GM18505 (cell line): ENCODE measurements around the gene MROH8.

ENCODE experiments used
- ATAC-seq: cut with Tn5 transposase; IDR thresholded peaks from one replicate; pipeline ENCODE4 v1.9.1; 2021; ENCODE audit not compliant: unreplicated experiment
- POLR2A ChIP-seq: IDR thresholded peaks from 4 replicates; pipeline ENCODE4 v1.6.1; 2011; ENCODE audit warnings: borderline replicate concordance; ENCODE audit not compliant: insufficient read depth, insufficient read length; ENCODE audit errors: extremely low read depth

The MROH8 gene

DNA sequence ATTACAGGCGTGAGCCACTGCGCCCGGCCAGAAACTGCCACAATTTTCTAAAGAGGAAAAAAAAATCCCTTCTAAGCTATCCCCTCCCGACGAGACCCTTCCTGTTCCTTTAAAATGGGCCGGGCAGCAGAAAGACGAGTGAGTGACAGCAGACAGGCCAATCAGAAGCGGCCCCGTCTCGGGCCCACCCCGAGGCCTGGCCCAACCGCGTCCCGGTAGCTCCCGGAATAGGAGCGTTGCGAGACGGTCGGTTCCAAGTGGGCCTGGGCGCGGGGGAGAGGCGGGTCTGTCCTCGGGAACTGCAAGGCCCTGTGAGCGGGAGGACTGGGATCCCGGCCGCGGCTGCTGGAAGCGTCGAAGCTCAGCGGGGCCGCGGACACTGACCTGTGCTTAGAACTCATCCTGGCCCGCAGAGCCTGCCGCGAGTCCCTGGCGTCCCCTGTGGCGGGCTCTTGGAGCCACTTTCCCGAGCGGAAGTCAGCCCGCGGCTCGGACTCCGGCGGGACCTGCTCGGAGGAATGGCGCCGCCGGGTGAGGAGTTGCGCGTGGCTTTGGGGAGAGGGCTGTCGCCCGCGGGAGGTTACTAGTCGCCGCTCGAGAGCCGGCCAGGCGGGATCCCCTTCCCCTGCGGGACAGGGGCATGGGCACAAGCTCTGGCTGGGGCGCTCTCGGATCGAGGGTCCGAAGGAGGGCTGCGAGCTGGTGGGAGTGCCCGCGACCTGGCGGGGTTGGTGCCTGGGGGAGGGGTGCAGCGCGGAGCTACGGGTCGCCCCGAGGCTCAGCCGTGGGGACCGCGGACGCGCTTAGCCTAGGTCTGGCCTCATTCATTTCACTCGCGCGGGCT lies at the start of gene MROH8, which contains the start of gene RPN2:
Gene MROH8 (minus strand): TSS at position 710 of the 844 bp plus-strand sequence.
Gene RPN2 (plus strand): TSS at position 492 of the 844 bp plus-strand sequence. CDS start 27 bp downstream, at position 519.
- peak; percentile 84 for ATAC-seq

DNA sequence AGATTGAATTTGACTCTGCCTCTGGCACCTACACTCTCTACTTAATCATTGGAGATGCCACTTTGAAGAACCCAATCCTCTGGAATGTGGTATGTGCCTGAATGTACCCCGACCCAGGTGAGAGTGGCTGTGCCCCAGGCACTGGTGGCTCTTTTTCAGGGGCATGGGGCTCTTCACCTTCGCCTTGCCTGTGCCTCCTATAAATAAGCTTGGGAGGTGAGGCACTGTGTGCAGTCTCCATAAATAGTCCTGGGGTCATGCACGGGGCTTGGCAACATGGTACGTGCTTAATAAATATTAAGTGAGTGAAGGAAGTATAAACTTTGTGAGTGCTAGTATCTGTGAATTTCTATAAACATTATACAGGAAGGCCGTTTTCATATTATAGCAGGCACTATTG lies 49.3 kb upstream of the MROH8 start:
- ATAC-seq = no peak
- TF ChIP-seq POLR2A = no peak

More for the DNA sequence above, at the start of gene MROH8, which contains the start of gene RPN2:
- TF ChIP-seq POLR2A = peak; percentile 88

DNA sequence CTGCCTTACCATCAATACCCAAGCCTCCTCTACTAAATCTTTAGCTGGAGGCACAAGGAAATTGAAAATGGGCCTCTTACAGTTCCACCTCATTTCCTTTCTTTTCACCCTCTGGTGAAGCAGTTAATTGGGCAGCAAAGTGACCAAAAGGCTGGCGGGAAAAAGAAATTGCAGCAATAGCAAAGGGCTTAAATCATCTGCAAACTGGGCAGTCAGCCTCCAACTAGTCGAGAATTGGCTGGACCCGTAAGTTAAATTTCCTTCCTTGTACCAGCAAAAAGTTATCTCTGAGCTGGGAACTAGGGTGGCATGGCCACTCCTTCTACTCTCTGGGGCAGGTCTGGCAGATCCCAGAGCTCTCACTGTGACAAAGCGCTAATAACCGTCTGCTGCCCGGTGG lies 48.7 kb upstream of the MROH8 start:
- no peak for ATAC-seq
- no peak for TF ChIP-seq POLR2A

DNA sequence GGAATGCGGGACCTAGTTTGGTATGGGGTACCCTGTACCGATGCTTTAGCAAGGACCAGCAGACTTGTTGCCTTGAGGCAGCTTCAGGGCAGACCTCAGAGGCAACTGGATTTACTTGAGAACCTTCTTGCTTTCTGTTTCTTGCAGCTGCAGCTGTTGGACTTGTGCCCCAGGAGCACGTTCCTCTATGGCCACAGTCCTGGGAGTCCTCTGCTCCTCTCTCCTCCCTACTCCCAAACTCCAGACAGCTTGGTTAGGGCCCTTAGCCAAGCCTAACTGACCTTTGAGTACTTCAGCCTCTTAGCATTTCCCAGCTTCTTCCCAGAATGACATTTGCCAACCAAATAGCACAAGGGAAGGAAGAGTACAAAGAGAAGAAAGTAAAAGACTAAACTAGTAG lies 47.5 kb upstream of the MROH8 start:
- ATAC-seq = no peak
- TF ChIP-seq POLR2A = no peak

DNA sequence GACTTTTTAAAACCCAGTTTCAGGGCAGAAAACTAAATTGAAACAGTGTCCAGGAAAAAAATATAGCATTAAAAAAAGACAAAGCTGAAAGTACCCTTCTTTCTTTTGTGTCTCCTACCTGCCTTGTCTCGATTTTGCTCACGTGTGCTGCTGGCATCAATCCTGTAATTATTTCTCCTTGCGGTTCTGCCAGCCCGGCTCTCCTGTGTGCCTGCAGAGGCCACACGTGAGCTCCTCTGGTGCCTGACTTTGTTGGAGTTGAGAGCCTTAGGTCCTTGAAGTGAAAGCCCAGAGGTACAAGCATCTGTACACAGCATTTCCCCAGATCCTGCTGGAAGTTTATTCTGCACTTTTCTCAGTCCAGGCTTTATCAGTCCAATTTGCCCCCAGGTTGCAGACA lies 45.8 kb upstream of the MROH8 start:
- TF ChIP-seq POLR2A = no peak
- ATAC-seq = no peak

DNA sequence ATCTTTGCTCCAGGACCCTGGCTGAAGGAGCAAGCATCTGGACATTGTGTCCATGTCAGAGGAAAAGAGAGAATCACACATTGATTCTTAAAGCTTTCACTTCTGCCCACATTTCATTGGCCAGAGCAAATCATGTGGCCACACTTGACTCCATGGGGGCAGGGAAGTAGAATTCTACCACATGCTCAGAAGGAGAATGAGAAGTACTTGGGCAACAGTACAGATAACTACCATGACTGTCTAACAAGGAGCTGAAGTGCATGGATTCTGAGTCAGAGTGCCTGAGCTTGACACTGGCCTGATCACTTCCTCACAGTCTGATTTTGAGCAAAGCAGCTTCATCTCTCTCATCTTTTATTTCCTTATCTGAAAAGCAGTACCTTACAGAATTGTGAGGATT lies 43.7 kb upstream of the MROH8 start:
- TF ChIP-seq POLR2A = no peak
- ATAC-seq = no peak

DNA sequence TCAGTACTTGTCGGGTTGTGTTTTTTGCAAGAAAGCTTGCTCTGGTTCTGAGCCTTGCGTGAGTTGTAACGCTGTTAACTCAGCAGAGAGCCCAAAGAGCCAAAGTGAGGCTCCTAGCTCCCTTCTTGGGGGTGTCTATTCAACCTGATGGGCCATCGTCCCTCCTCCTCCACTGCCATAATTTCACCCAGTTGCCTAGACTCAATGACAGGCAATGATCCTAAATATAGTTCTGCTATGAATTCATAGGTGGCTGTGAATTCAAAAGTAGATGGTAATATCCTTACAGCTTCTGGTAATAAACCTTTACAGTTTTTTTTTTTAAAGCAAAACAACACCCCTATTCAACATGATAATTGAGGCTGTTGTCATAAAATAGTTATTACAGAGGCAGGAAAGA lies 42.7 kb upstream of the MROH8 start:
- TF ChIP-seq POLR2A = no peak
- no peak for ATAC-seq

DNA sequence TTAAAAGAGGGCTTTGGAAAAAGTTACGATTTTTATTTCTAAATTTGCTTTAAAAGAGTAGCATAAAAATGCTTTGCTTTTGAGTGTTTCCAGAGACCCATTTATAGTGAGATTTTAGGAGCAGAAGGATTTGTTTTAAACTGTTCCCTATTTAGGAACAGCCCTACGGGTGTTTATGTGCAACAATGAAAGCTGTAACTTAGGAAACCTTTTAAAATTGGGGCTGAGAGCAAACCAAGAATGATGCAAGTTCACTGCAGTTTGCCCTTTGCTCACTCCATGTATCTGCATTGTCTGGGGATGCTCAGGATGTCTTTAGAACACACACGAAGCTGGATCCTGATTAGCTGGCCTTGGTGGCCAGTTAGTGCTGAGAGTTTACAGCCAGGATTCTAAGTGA lies 41.4 kb upstream of the MROH8 start:
- no peak for ATAC-seq
- no peak for TF ChIP-seq POLR2A

DNA sequence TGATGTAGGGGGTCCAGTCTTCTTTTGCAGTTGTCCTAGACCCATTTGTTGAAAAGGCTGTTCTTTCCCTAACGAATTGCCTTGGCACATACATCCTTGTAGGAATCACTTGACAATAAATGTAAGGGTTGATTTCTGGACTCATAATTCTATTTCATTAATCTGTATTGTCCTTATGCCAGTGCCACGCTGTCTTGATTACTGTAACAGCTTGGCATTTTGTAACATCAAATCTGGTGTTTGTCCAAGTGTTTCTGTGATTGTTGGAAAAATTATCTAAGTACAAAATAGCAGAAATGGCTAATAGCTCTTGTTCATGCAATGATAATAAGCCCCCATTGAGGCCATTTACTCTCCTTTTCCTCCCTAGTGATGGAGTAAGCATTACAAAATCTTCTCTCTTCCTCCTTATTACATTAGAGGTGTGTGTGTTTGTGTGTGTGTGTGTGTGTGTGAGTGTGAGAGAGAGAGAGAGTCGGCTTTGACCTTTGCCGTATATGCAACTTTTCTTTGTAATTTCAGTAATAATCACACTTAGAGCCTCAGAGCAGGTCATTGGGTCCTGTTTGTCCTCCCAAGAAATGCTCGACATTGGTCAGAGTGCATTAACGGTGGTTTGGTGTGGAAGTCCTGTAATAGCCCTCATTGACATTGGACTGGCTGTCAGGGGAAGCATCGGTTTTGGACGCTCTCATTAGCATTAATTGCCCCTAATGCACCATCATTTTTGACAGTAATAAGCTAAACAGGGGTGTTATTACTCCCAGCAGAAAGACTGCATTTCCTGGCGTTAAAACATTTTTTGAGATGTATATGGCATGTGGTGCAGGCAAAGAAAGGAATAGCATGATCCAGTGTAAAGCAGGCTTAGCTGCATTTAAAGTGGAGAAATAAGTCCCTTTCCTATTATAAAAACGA lies 40.7 kb upstream of the MROH8 start:
- ATAC-seq = no peak

DNA sequence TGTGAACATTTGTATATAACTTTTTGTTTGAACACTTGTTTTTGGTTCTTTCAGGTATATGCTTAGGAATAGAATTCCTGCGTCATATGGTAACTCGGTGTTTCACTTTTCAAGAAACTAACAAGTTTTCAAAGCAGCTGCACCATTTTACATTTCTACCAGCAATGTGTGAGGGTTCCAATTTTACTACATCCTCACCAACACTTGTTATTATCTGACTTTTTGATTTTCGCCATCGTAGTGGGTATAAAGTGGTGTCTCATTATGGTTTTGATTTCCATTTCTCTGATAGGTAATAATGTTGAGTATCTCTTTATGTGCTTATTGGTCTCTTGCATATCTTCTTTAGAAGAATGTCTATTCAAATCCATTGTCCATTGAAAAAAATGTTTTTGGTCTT lies 39.6 kb upstream of the MROH8 start:
- ATAC-seq = no peak
- no peak for TF ChIP-seq POLR2A

More for the DNA sequence above, 40.7 kb upstream of the MROH8 start:
- no peak for TF ChIP-seq POLR2A

DNA sequence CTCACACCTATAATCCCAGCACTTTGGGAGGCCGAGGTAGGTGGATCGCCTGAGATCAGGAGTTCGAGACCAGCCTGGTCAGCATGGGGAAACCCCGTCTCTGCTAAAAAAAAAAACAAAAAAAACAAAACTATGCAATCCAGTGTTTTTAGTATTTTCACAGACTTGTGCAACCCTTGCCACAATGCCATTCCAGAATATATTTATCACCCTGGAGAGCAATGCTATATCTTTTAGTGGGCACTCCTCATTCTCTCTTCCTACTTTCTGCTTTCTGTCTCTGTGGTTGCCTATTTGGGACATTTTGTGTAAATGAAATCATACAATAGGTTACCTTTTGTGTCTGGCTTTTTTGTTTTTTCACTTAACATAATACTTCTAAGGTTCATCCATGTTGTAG lies 39.1 kb upstream of the MROH8 start:
- no peak for TF ChIP-seq POLR2A
- no peak for ATAC-seq

DNA sequence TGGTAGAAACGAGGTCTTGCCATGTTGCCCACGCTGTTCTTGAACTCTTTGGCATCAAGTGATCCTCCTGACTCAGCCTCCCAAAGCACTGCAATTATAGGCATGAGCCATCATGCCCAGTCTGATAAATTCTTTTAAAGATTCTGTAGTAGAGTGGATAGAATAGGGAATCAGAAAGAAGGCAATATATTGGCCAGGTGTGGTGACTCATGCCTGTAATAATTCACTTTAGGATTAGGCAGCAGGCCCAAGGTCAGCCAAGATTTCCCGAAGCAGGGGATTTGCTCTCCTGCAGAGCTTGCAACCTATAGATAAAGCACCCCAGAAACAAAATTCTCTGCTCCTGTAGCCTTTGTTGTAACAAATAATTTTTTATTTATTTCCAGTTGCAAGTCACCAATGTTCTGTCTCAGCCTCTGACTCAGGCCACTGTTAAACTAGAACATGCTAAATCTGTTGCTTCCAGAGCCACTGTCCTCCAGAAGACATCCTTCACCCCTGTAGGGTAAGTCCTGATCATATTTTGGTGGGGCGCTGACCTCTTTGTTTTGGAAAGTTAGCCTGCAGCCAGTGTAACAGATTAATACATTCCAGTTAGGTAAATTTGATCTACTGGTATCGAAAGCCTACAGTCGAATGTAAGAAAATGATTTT lies 30.4 kb upstream of the MROH8 start:
- no peak for TF ChIP-seq POLR2A
- ATAC-seq = no peak

DNA sequence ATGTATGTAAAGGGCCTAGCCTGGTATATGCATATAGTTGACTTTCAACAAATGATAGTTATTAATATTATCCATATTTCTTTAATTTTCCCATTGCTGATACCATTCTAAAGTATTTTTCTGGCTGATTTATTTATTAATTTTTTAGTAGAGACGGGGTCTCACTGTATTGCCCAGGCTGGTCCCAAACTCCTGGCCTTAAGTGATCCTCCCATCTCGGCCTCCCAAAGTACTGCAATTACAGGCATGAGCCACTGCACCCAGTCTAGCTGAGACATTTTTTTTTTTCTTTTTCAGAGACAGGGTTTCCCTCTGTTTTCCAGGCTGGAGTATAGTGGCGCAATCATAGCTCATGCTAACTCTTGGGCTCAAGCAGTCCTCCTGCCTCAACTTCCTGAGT lies 29.8 kb upstream of the MROH8 start:
- no peak for TF ChIP-seq POLR2A

More for the DNA sequence above, 29.8 kb upstream of the MROH8 start:
- ATAC-seq = no peak
